ENCODE results near the gene ARSG.

ARSG gene

GRCh38 chr17:68379692-68380677 lies 88.7 kb downstream of the ARSG start:
- DNase-seq = no peak

GRCh38 chr17:68381076-68381900 lies 90.0 kb downstream of the ARSG start:
- peak; percentile 19 for DNase-seq

GRCh38 chr17:68382582-68383085 lies 91.3 kb downstream of the ARSG start:
- no peak for DNase-seq

- no peak for DNase-seq
Observed at GRCh38 chr17:68383120-68383442, 91.8 kb downstream of the ARSG start.

- peak; percentile 26 for DNase-seq
Observed at GRCh38 chr17:68383443-68384321, 92.4 kb downstream of the ARSG start.

- no peak for DNase-seq
Observed at GRCh38 chr17:68384471-68384870, 93.2 kb downstream of the ARSG start.

GRCh38 chr17:68384941-68385340 lies 93.6 kb downstream of the ARSG start:
- no peak for DNase-seq

- DNase-seq = no peak
Observed at GRCh38 chr17:68385490-68386215, 94.4 kb downstream of the ARSG start.

GRCh38 chr17:68387435-68388218 lies 96.3 kb downstream of the ARSG start:
- no peak for DNase-seq

GRCh38 chr17:68389041-68389440 lies 97.7 kb downstream of the ARSG start:
- DNase-seq = no peak

- no peak for DNase-seq
Observed at GRCh38 chr17:68390888-68391545, 99.7 kb downstream of the ARSG start.

- DNase-seq = no peak
Observed at GRCh38 chr17:68391561-68392268, 100.4 kb downstream of the ARSG start.

GRCh38 chr17:68394608-68395331 lies 103.5 kb downstream of the ARSG start:
- no peak for DNase-seq

GRCh38 chr17:68396226-68397107 lies 105.2 kb downstream of the ARSG start:
- DNase-seq = no peak

GRCh38 chr17:68397108-68397536 lies 105.8 kb downstream of the ARSG start:
- DNase-seq = no peak

- DNase-seq = peak; percentile 3
Observed at GRCh38 chr17:68398691-68399637, 107.7 kb downstream of the ARSG start.

Data from stimulated activated naive CD4-positive, alpha-beta T cell treated with Interleukin-2 at 50 U/mL for 16 hours (primary cell).